Activated T-helper 1 cell treated with Interleukin-2 at 50 U/mL for 16 hours (primary cell): Measurements from ENCODE around the gene STUB1.
A peak's percentile ranks its signal among the peaks of the same experiment; 100 is the strongest.
"Not testable (repeated sequence)": the region's sequence is repeated elsewhere in the genome, so short reads cannot be mapped to it uniquely, and the experiment has no call there.

Source experiments
- DNase-seq: peaks from one replicate; pipeline ENCODE4 v3.0.0-alpha.2; 2020; ENCODE audit warnings: low read depth

The STUB1 gene

GRCh38 chr16:712740-713250, 32.6 kb downstream of the STUB1 start:
- DNase-seq = not testable (repeated sequence)

GRCh38 chr16:714079-714478, 33.9 kb downstream of the STUB1 start:
- DNase-seq = no peak

GRCh38 chr16:714558-715476, 34.6 kb downstream of the STUB1 start, which contains the start of gene METRN:
Gene METRN, plus strand, starts transcription at chr16:715118. Its CDS starts 172 bp downstream, at chr16:715290.
- peak; percentile 83 for DNase-seq

- no peak for DNase-seq
Observed at GRCh38 chr16:715477-716199, 35.4 kb downstream of the STUB1 start.

GRCh38 chr16:716200-716568, 36.0 kb downstream of the STUB1 start:
- no peak for DNase-seq

- DNase-seq = no peak
Observed at GRCh38 chr16:716768-717325, 36.6 kb downstream of the STUB1 start.

GRCh38 chr16:717450-718245, 37.4 kb downstream of the STUB1 start:
- no peak for DNase-seq

- no peak for DNase-seq
Observed at GRCh38 chr16:718389-718788, 38.2 kb downstream of the STUB1 start.

GRCh38 chr16:718922-719321, 38.7 kb downstream of the STUB1 start:
- no peak for DNase-seq

GRCh38 chr16:719815-720446, 39.7 kb downstream of the STUB1 start:
- no peak for DNase-seq

GRCh38 chr16:720447-720989, 40.3 kb downstream of the STUB1 start:
- DNase-seq = no peak

GRCh38 chr16:720990-721764, 41.0 kb downstream of the STUB1 start, which contains the start of gene ANTKMT:
Gene ANTKMT, plus strand, starts transcription at chr16:721146. Its CDS starts 129 bp downstream, at chr16:721275.
- peak; percentile 61 for DNase-seq

GRCh38 chr16:721765-722540, 41.7 kb downstream of the STUB1 start:
- no peak for DNase-seq

- no peak for DNase-seq
Observed at GRCh38 chr16:722835-723633, 42.8 kb downstream of the STUB1 start.

GRCh38 chr16:723695-724094, 43.5 kb downstream of the STUB1 start:
- DNase-seq = no peak

GRCh38 chr16:724188-725040, 44.2 kb downstream of the STUB1 start:
- DNase-seq = no peak

- DNase-seq = no peak
Observed at GRCh38 chr16:725041-725376, 44.8 kb downstream of the STUB1 start.
